Heart left ventricle (tissue), 16 donors: Measurements from ENCODE around the gene ENPP6. TPM values are rescaled to one million over a fixed set of nuclear protein-coding genes. Genes with fewer than 3 reads are reported as not detected.
"Not testable (repeated sequence)": the region's sequence is repeated elsewhere in the genome, so short reads cannot be mapped to it uniquely, and the experiment has no call there.

Source experiments
- ATAC-seq, 4 donors: fragments of 200-7000 bp; cut with Tn5 transposase; one replicate each; pipeline ENCODE4 v1.9.1; 2020 to 2022; ENCODE audit warnings: moderate library complexity in 4 of 4, mild to moderate bottlenecking in 3 of 4, moderate number of reproducible peaks in 1 of 4
- DNase-seq, 5 donors: peaks; one replicate each; pipeline ENCODE4 v3.0.0-alpha.2; 2020
- H3K27ac ChIP-seq, 12 donors: fragments of 200-600 bp; sonication (generic) in 4 of 12; one replicate each; pipeline versions ENCODE4 v1.5.0 to v1.8.0; 2016 to 2022; ENCODE audit warnings: mild to moderate bottlenecking in 2 of 12
- H3K27me3 ChIP-seq, 9 donors: fragments of 200-600 bp; sonication (generic) in 2 of 9; one replicate each; pipeline versions ENCODE4 v1.5.1 to v1.8.0; 2016 to 2022; ENCODE audit warnings: mild to moderate bottlenecking in 3 of 9
- H3K36me3 ChIP-seq, 9 donors: fragments of 200-600 bp; sonication (generic) in 2 of 9; one replicate each; pipeline versions ENCODE4 v1.5.0 to v1.8.0; 2018 to 2022; ENCODE audit warnings: mild to moderate bottlenecking in 2 of 9
- H3K4me1 ChIP-seq, 12 donors: fragments of 200-600 bp; sonication (generic) in 4 of 12; one replicate each; pipeline versions ENCODE4 v1.5.0 to v1.8.0; 2016 to 2022; ENCODE audit warnings: mild to moderate bottlenecking in 3 of 12
- H3K4me3 ChIP-seq, 12 donors: fragments of 200-600 bp; sonication (generic) in 4 of 12; one replicate each; pipeline versions ENCODE4 v1.5.0 to v1.8.0; 2017 to 2022; ENCODE audit warnings: mild to moderate bottlenecking in 9 of 12, moderate library complexity in 4 of 12
- H3K9me3 ChIP-seq, 12 donors: fragments of 200-600 bp; sonication (generic) in 4 of 12; one replicate each; pipeline versions ENCODE4 v1.5.0 to v1.8.0; 2016 to 2022; ENCODE audit warnings: mild to moderate bottlenecking in 1 of 12
- CTCF ChIP-seq, 12 donors: fragments of 200-600 bp; sonication (generic) in 4 of 12; IDR thresholded peaks; one replicate each; pipeline versions ENCODE4 v1.5.0 to v1.8.0; 2018 to 2022; ENCODE audit warnings: antibody characterized with exemption in 12 of 12, mild to moderate bottlenecking in 5 of 12
- POLR2A ChIP-seq, 2 donors: fragments of 450-650 bp; IDR thresholded peaks; one replicate each; pipeline ENCODE4 v1.6.1; 2017; ENCODE audit warnings: antibody characterized with exemption in 2 of 2, mild to moderate bottlenecking in 2 of 2, moderate library complexity in 2 of 2
- WGBS, 4 donors: extraction: QIAGEN DNeasy Blood & Tissue Kit in 2 of 4; methylation state at CpG; one replicate each; pipeline versions ENCODE4 v1.1.5 to v1.1.7; 2013 to 2018; 5-methylcytosine and 5-hydroxymethylcytosine counted together
- intact Hi-C, 10 donors: fragments of 100-400 bp; cut with DNase I; formaldehyde crosslinking; loops; one replicate each; pipeline versions ENCODE4 v1.11.1 to v1.14.2; 2022
- polyA plus RNA-seq, 2 donors: library from polyadenylated mRNA; stranded (reverse); fragments of 200-250 nt; gene quantifications; one replicate each; pipeline ENCODE4 v1.2.3, GENCODE V29; 2013
- total RNA-seq, 9 donors: library from RNA; depleted of rRNA in 2 of 9; stranded (reverse); fragments of >200 nt in 2 of 9; fragmentation: NEBNext Ultra II Directional in 3 of 9; extraction: Animal tissue kit (Norgen Biotek cat#: 25700) in 3 of 9; gene quantifications; one replicate each; pipeline versions ENCODE4 v1.1.0 to v1.2.4, GENCODE V29; 2016 to 2023
- donor health status: ischemic (EF 13 %, LVEDD 7.1; RV severe dilation, severe dysfunction).
- donor health status: healthy with polysubstance abuse.
- donor health status: DM: no; HTN: yes; CAD: no.
- donor health status: DM: no; HTN: no; CAD: no.
- donor health status: ischemic (EF 25% LVEDD 6.9; RV normal size, moderate dysfunction).
- donor health status: ischemic (EF 25% LVEDD 5.7; RV mildly dilated, moderate dysfunction).
- donor health status: healthy.
- donor health status: DM: yes; HTN: yes; CAD: no.
- donor health status: ischemic (EF 35%, LVEDD 5.7; RV mildly dilated, moderate dysfunction).
- donor health status: nonischemic (EF 11% LVEDD 7.7; RV severe dilation, severe dysfunction).
- donor health status: DM: yes; HTN: yes; CAD: no.
- donor health status: PGD.
- donor health status: ischemic (EF 29% LVEDD 5.4; RV normal size, mild dysfunction).
- donor health status: nonischemic (EF 23%, LVEDD 6.1; RV moderate dilation, normal function).

Gene ENPP6
- total and polyA plus RNA-seq, 11 donors, result 0.03 to 0.35 (median 0.19) TPM; not detected in 2

GRCh38 chr4:184146951-184147350, 70.7 kb downstream of the ENPP6 start:
- intact Hi-C loops, result no loop called here
- H3K4me3 ChIP-seq, result no peak overlapping the region
- H3K4me1 ChIP-seq, result peaks cover 0 to 8% (median 0%) of the 10 kb centered on the region in 12 donors
- H3K27me3 ChIP-seq, result no peaks in the 10 kb centered on the region
- no peak overlapping the region for H3K27ac ChIP-seq
- DNase-seq, result no peak
- WGBS, 4 donors, result 84 to 87% (median 85%) methylated on average over 10 of the region's 10 CpGs
- ATAC-seq, result no peak
- H3K9me3 ChIP-seq, result no peaks in the 10 kb centered on the region
- H3K36me3 ChIP-seq, result no peaks in the 10 kb centered on the region
- TF ChIP-seq POLR2A (IDR thresholded peaks at IDR 0.05) (no peak), CTCF (IDR thresholded peaks at IDR 0.05) (no peak)

DNA sequence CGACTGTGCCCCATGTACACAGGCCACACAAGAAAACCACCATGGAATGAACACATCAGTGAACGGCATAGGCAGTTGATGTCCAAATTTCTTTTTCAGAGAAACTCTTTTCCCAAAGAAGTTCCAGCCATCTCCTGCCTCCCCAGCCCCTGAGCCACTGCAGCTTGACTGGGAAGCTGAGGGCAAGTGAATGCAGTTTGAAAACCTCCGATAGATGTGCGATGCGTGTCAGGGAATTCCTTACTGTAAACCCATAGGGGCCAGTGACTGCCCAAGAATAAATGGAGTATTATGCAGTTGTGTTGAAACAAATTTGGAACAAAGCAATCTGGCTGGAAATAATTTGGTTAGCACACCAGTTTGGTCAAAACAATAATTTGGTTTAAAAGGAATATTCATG, 72.1 kb downstream of the ENPP6 start:
- ATAC-seq (no peak), DNase-seq (no peak)
- Histone ChIP-seq H3K36me3 (no peaks in the 10 kb centered on the region), H3K4me3 (no peak overlapping the region), H3K4me1 (peaks cover 0 to 8% (median 0%) of the 10 kb centered on the region in 12 donors), H3K27ac (no peak overlapping the region), H3K27me3 (no peaks in the 10 kb centered on the region), H3K9me3 (peaks cover 0 to 4% (median 0%) of the 10 kb centered on the region in 12 donors)
- TF ChIP-seq CTCF (IDR thresholded peaks at IDR 0.05) (no peak), POLR2A (IDR thresholded peaks at IDR 0.05) (no peak)
- WGBS, 4 donors, result 95 to 100% (median 98%) methylated on average over 5 of the region's 5 CpGs
- intact Hi-C loops, result no loop called here

GRCh38 chr4:184143770-184144564, 73.7 kb downstream of the ENPP6 start:
- Histone ChIP-seq H3K27ac (no peak overlapping the region), H3K9me3 (peaks cover 0 to 4% (median 0%) of the 10 kb centered on the region in 12 donors), H3K36me3 (no peaks in the 10 kb centered on the region), H3K4me1 (peaks cover 0 to 4% (median 0%) of the 10 kb centered on the region in 12 donors), H3K4me3 (no peak overlapping the region), H3K27me3 (no peaks in the 10 kb centered on the region)
- 72 to 78% (median 77%) methylated on average over 14 to 15 of the region's 15 CpGs for WGBS, 4 donors
- no peak for TF ChIP-seq POLR2A (IDR thresholded peaks at IDR 0.05)
- no peak for TF ChIP-seq CTCF (IDR thresholded peaks at IDR 0.05)
- peak; percentile 42 to 62 (median 49) for ATAC-seq
- intact Hi-C loops, result no loop called here
- DNase-seq, result peak in 1 of 5 donors; percentile 29

- TF ChIP-seq CTCF (IDR thresholded peaks at IDR 0.05) (no peak), POLR2A (IDR thresholded peaks at IDR 0.05) (no peak)
- 81 to 85% (median 82%) methylated on average over 18 of the region's 18 CpGs for WGBS, 4 donors
- Histone ChIP-seq H3K27me3 (no peaks in the 10 kb centered on the region), H3K4me3 (no peak overlapping the region), H3K36me3 (no peaks in the 10 kb centered on the region), H3K9me3 (peaks cover 0 to 11% (median 4%) of the 10 kb centered on the region in 12 donors), H3K27ac (no peak overlapping the region), H3K4me1 (no peaks in the 10 kb centered on the region)
- DNase-seq (no peak), ATAC-seq (no peak)
- intact Hi-C loops, result no loop called here
Observed at GRCh38 chr4:184142121-184143000, 75.3 kb downstream of the ENPP6 start.

DNA sequence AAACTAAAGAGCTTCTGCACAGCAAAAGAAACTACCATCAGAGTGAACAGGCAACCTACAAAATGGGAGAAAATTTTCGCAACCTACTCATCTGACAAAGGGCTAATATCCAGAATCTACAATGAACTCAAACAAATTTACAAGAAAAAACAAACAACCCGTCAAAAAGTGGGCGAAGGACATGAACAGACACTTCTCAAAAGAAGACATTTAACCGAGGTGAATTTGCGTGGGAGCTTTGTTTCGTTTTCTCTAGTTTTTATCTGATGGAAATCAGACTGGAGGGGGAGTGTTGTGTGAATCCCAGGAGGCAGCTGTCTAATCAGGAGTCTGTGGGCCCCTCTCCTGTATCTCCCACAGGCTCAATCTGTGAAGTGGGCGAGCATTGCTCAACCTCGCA, 76.8 kb downstream of the ENPP6 start:
- H3K4me3 ChIP-seq, ATAC-seq, DNase-seq, H3K36me3 ChIP-seq, H3K4me1 ChIP-seq, intact Hi-C loops, H3K27me3 ChIP-seq, H3K27ac ChIP-seq: not testable (repeated sequence)
- WGBS, 4 donors, result 75 to 91% (median 86%) methylated on average over 7 to 8 of the region's 8 CpGs
- H3K9me3 ChIP-seq, result peaks cover 0 to 25% (median 15%) of the 10 kb centered on the region in 12 donors
